ENCODE results near the gene KPNB1. TPM values are rescaled to one million over a fixed set of nuclear protein-coding genes. Genes with fewer than 3 reads are reported as not detected.

The KPNB1 gene
- polyA plus RNA-seq, 3 donors, result 5.8 to 83.3 (median 13.2) TPM

- WGBS (ENCODE audit: insufficient coverage), result under 1% methylated on average over 29 of the region's 39 CpGs
- no peak for TF ChIP-seq CTCF (IDR thresholded peaks at IDR 0.05)
- Mint-ChIP-seq H3K4me1 (peaks cover 54% of the 10 kb centered on the region), H3K27me3 (ENCODE audit: low read depth in 3 of 3) (peaks cover 0 to 2% (median 0%) of the 10 kb centered on the region in 3 donors), H3K27ac (peak overlapping the region; percentile 77 to 93 (median 82)), H3K36me3 (peaks cover 37 to 44% of the 10 kb centered on the region in 2 donors), H3K9me3 (no peaks in the 10 kb centered on the region), H3K4me3 (peak overlapping the region; percentile 90 to 93)
- H3K4me1 ChIP-seq (ENCODE audit: control insufficient read depth in 1 of 2, insufficient read depth in 2 of 2, low read length in 2 of 2), result peaks cover 51 to 71% of the 10 kb centered on the region in 2 donors
- H3K9ac ChIP-seq (ENCODE audit: insufficient read depth, low read length, poor library complexity, severe bottlenecking), result peak overlapping the region; percentile 59
- H3K36me3 ChIP-seq (replicated peaks in 1 of 2; ENCODE audit: control insufficient read depth in 1 of 2, insufficient read depth in 2 of 2, low read length in 2 of 2), result peaks cover 38 to 45% of the 10 kb centered on the region in 2 donors
- peak overlapping the region; percentile 50 to 66 for H3K27ac ChIP-seq (ENCODE audit: low read depth in 1 of 2, low read length in 2 of 2)
- peak overlapping the region; percentile 97 for H3K4me2 ChIP-seq (replicated peaks; ENCODE audit: extremely low read depth, low read length, poor library complexity, severe bottlenecking)
- H4K20me1 ChIP-seq (ENCODE audit: insufficient read depth, low read length), result peaks cover 53% of the 10 kb centered on the region
- intact Hi-C loops (cut with micrococcal nuclease), result no loop called here
- H2AFZ ChIP-seq (ENCODE audit: insufficient read depth, low read depth, low read length, poor library complexity, severe bottlenecking), result peak overlapping the region; percentile 61
- H3K27me3 ChIP-seq (ENCODE audit: control insufficient read depth in 2 of 2, insufficient read depth in 2 of 2, low read length in 2 of 2), result no peaks in the 10 kb centered on the region
- peak overlapping the region; percentile 77 to 92 (median 90) for H3K4me3 ChIP-seq (replicated peaks in 1 of 3; ENCODE audit: low read depth in 2 of 3, low read length in 3 of 3)
- peaks cover 74% of the 10 kb centered on the region for H3K79me2 ChIP-seq (ENCODE audit: insufficient read depth, low read length)
- H3K9me3 ChIP-seq (replicated peaks in 1 of 2; ENCODE audit: control insufficient read depth in 1 of 2, insufficient read depth in 1 of 2, low read length in 2 of 2), result no peaks in the 10 kb centered on the region
- DNase-seq, result peak; percentile 90 to 94 (median 91)
These were observed 1.1 kb downstream of the KPNB1 start for GRCh38 chr17:47650525-47651522.

GRCh38 chr17:47651704-47652103, 2.0 kb downstream of the KPNB1 start:
- peaks cover 75% of the 10 kb centered on the region for H3K79me2 ChIP-seq (ENCODE audit: insufficient read depth, low read length)
- no peak overlapping the region for H3K4me3 Mint-ChIP-seq
- no peak for TF ChIP-seq CTCF (IDR thresholded peaks at IDR 0.05)
- DNase-seq, result no peak
- H3K4me1 Mint-ChIP-seq, result peaks cover 45% of the 10 kb centered on the region
- intact Hi-C loops (cut with micrococcal nuclease), result no loop called here
- H3K4me2 ChIP-seq (replicated peaks; ENCODE audit: extremely low read depth, low read length, poor library complexity, severe bottlenecking), result peak overlapping the region; percentile 97
- H3K9me3 Mint-ChIP-seq, result no peaks in the 10 kb centered on the region
- peak overlapping the region in 1 of 3 experiments; percentile 92 for H3K4me3 ChIP-seq (replicated peaks in 1 of 3; ENCODE audit: low read depth in 2 of 3, low read length in 3 of 3)
- H3K9ac ChIP-seq (ENCODE audit: insufficient read depth, low read length, poor library complexity, severe bottlenecking), result no peak overlapping the region
- WGBS (ENCODE audit: insufficient coverage), result 63% methylated on average over 1 of the region's 2 CpGs
- H3K4me1 ChIP-seq (ENCODE audit: control insufficient read depth in 1 of 2, insufficient read depth in 2 of 2, low read length in 2 of 2), result peaks cover 42 to 62% of the 10 kb centered on the region in 2 donors
- H3K27ac ChIP-seq (ENCODE audit: low read depth in 1 of 2, low read length in 2 of 2), result peak overlapping the region in 1 of 2 donors; percentile 66
- peaks cover 0 to 2% (median 0%) of the 10 kb centered on the region in 3 donors for H3K27me3 Mint-ChIP-seq (ENCODE audit: low read depth in 3 of 3)
- peaks cover 61% of the 10 kb centered on the region for H4K20me1 ChIP-seq (ENCODE audit: insufficient read depth, low read length)
- H3K27me3 ChIP-seq (ENCODE audit: control insufficient read depth in 2 of 2, insufficient read depth in 2 of 2, low read length in 2 of 2), result no peaks in the 10 kb centered on the region
- H3K36me3 ChIP-seq (replicated peaks in 1 of 2; ENCODE audit: control insufficient read depth in 1 of 2, insufficient read depth in 2 of 2, low read length in 2 of 2), result peaks cover 46 to 54% of the 10 kb centered on the region in 2 donors
- H3K9me3 ChIP-seq (replicated peaks in 1 of 2; ENCODE audit: control insufficient read depth in 1 of 2, insufficient read depth in 1 of 2, low read length in 2 of 2), result no peaks in the 10 kb centered on the region
- H3K27ac Mint-ChIP-seq, result peak overlapping the region in 5 of 7 donors; percentile 43 to 77 (median 55)
- no peak overlapping the region for H2AFZ ChIP-seq (ENCODE audit: insufficient read depth, low read depth, low read length, poor library complexity, severe bottlenecking)
- H3K36me3 Mint-ChIP-seq, result peaks cover 45 to 53% of the 10 kb centered on the region in 2 donors

Data from CD14-positive monocyte (primary cell).